Gastroesophageal sphincter (tissue), 4 donors: Measurements from ENCODE around the gene GDA. TPM values are rescaled to one million over a fixed set of nuclear protein-coding genes. Genes with fewer than 3 reads are reported as not detected.

Source experiments
- ATAC-seq: fragments of 150-250 bp; one replicate; pipeline ENCODE4 v1.9.1; 2016; ENCODE audit warnings: mild to moderate bottlenecking, moderate library complexity
- H3K27ac ChIP-seq, 4 donors: fragments of 200-600 bp; sonication (generic) in 3 of 4; 1 replicate in 3 of 4; 2 replicates in 1 of 4; pipeline ENCODE4 v1.5.1; 2016 to 2019
- H3K27me3 ChIP-seq: fragments of 200-600 bp; sonication (generic); one replicate; pipeline ENCODE4 v1.5.1; 2019
- H3K36me3 ChIP-seq, 2 donors: fragments of 200-600 bp; sonication (generic); one replicate each; pipeline ENCODE4 v1.5.1; 2019; ENCODE audit warnings: control low read depth in 1 of 2
- H3K4me1 ChIP-seq, 3 donors: fragments of 200-600 bp; sonication (generic); 1 replicate in 2 of 3; 2 replicates in 1 of 3; pipeline ENCODE4 v1.5.1; 2016 to 2019; ENCODE audit warnings: control low read depth in 2 of 3
- H3K4me3 ChIP-seq, 2 donors: fragments of 200-600 bp; sonication (generic); one replicate each; pipeline ENCODE4 v1.5.1; 2019; ENCODE audit warnings: mild to moderate bottlenecking in 1 of 2, moderate library complexity in 1 of 2
- H3K9me3 ChIP-seq, 3 donors: fragments of 200-600 bp; sonication (generic); one replicate each; pipeline ENCODE4 v1.5.1; 2017 to 2019; ENCODE audit warnings: control low read depth in 2 of 3
- CTCF ChIP-seq, 4 experiments: fragments of 200-600 bp in 2 of 4; fragments of 450-650 bp in 2 of 4; sonication (generic) in 1 of 4; IDR thresholded peaks; one replicate each; pipeline ENCODE4 v1.5.1; 2017 to 2019; ENCODE audit warnings: antibody characterized with exemption in 4 of 4, mild to moderate bottlenecking in 2 of 4, moderate library complexity in 2 of 4
- EP300 ChIP-seq: sonication (generic); formaldehyde crosslinking; IDR thresholded peaks from one replicate; pipeline ENCODE4 v1.6.1; 2017; ENCODE audit warnings: antibody characterized with exemption, mild to moderate bottlenecking
- POLR2A ChIP-seq, 2 donors: fragments of 450-650 bp; IDR thresholded peaks; one replicate each; pipeline ENCODE4 v1.6.1; 2017; ENCODE audit warnings: antibody characterized with exemption in 2 of 2, mild to moderate bottlenecking in 2 of 2, moderate library complexity in 1 of 2
- POLR2AphosphoS5 ChIP-seq: sonication (generic); formaldehyde crosslinking; IDR thresholded peaks from one replicate; pipeline ENCODE4 v1.6.1; 2017; ENCODE audit warnings: antibody characterized with exemption
- WGBS, 2 donors: methylation state at CpG; one replicate each; pipeline ENCODE4 v1.1.5; 2018; ENCODE audit warnings: low coverage in 1 of 2; 5-methylcytosine and 5-hydroxymethylcytosine counted together
- total RNA-seq, 4 donors: library from RNA; depleted of rRNA; stranded (reverse); fragments of >200 nt; gene quantifications; one replicate each; pipeline ENCODE4 v1.1.0, GENCODE V29; 2016

GDA gene
- total RNA-seq, 4 donors from 2014 or later, result not detected

- Histone ChIP-seq H3K4me1 (no peaks in the 10 kb centered on the region), H3K9me3 (no peaks in the 10 kb centered on the region), H3K4me3 (no peak overlapping the region), H3K27me3 (no peaks in the 10 kb centered on the region), H3K36me3 (no peaks in the 10 kb centered on the region), H3K27ac (no peak overlapping the region)
- WGBS, 2 donors, result 90 to 100% methylated on average over 1 to 3 of the region's 3 CpGs
- ATAC-seq, result no peak
- TF ChIP-seq POLR2A (IDR thresholded peaks at IDR 0.05) (no peak), CTCF (IDR thresholded peaks at IDR 0.05) (no peak), POLR2AphosphoS5 (no peak), EP300 (no peak)
Measured at GRCh38 chr9:72274916-72275315, 125.7 kb downstream of the GDA start.

GRCh38 chr9:72276429-72276828, 127.2 kb downstream of the GDA start:
- H3K4me1 ChIP-seq, result no peaks in the 10 kb centered on the region
- WGBS, 2 donors, result 69% methylated on average over 1 of the region's 1 CpG; no CpG with 5 or more reads in 1 of the 2 donors
- no peak for ATAC-seq
- no peak overlapping the region for H3K27ac ChIP-seq
- TF ChIP-seq POLR2AphosphoS5 (no peak), CTCF (IDR thresholded peaks at IDR 0.05) (no peak), EP300 (no peak), POLR2A (IDR thresholded peaks at IDR 0.05) (no peak)
- no peaks in the 10 kb centered on the region for H3K36me3 ChIP-seq
- H3K9me3 ChIP-seq, result no peaks in the 10 kb centered on the region
- H3K27me3 ChIP-seq, result no peaks in the 10 kb centered on the region
- no peak overlapping the region for H3K4me3 ChIP-seq

- no peak overlapping the region for H3K27ac ChIP-seq
- TF ChIP-seq EP300 (no peak), POLR2AphosphoS5 (no peak), CTCF (IDR thresholded peaks at IDR 0.05) (no peak), POLR2A (IDR thresholded peaks at IDR 0.05) (no peak)
- H3K4me1 ChIP-seq, result no peaks in the 10 kb centered on the region
- no peaks in the 10 kb centered on the region for H3K27me3 ChIP-seq
- no peak for ATAC-seq
- H3K4me3 ChIP-seq, result no peak overlapping the region
- 78 to 83% methylated on average over 1 of the region's 2 CpGs for whole genome bisulfite sequencing, 2 donors
- no peaks in the 10 kb centered on the region for H3K9me3 ChIP-seq
- no peaks in the 10 kb centered on the region for H3K36me3 ChIP-seq
Measured at GRCh38 chr9:72278959-72279358, 129.7 kb downstream of the GDA start.

GRCh38 chr9:72280913-72281500, 131.8 kb downstream of the GDA start:
- Histone ChIP-seq H3K27me3 (no peaks in the 10 kb centered on the region), H3K4me1 (no peaks in the 10 kb centered on the region), H3K27ac (no peak overlapping the region), H3K36me3 (no peaks in the 10 kb centered on the region), H3K4me3 (no peak overlapping the region), H3K9me3 (no peaks in the 10 kb centered on the region)
- 18 to 21% methylated on average over 8 to 10 of the region's 11 CpGs for WGBS, 2 donors
- TF ChIP-seq EP300 (no peak), CTCF (IDR thresholded peaks at IDR 0.05) (peak; percentile 79 to 93 (median 89))
- ATAC-seq, result peak; percentile 81

- no peak for ATAC-seq
- 74 to 89% methylated on average over 1 to 2 of the region's 2 CpGs for WGBS, 2 donors
- peaks cover 0 to 12% (median 4%) of the 10 kb centered on the region in 3 donors for H3K4me1 ChIP-seq
Measured at GRCh38 chr9:72289401-72289800, 140.2 kb downstream of the GDA start.

More at GRCh38 chr9:72289401-72289800, 140.2 kb downstream of the GDA start:
- no peak overlapping the region for H3K4me3 ChIP-seq
- TF ChIP-seq CTCF (IDR thresholded peaks at IDR 0.05) (no peak), POLR2AphosphoS5 (no peak), EP300 (no peak), POLR2A (IDR thresholded peaks at IDR 0.05) (no peak)
- no peaks in the 10 kb centered on the region for H3K36me3 ChIP-seq
- no peaks in the 10 kb centered on the region for H3K9me3 ChIP-seq
- H3K27ac ChIP-seq, result no peak overlapping the region
- H3K27me3 ChIP-seq, result no peaks in the 10 kb centered on the region
